GM19372 (cell line): Measurements from ENCODE around the gene RYR2.

ENCODE experiments used
- ATAC-seq: cut with Tn5 transposase; IDR thresholded peaks from one replicate; pipeline ENCODE4 v1.9.1; 2021; ENCODE audit warnings: mild to moderate bottlenecking, low read depth, moderate library complexity; ENCODE audit not compliant: unreplicated experiment

Gene RYR2

GRCh38 chr1:237749122-237749521, 707.1 kb downstream of the RYR2 start:
- ATAC-seq = no peak

- ATAC-seq = no peak
These were observed 709.1 kb downstream of the RYR2 start for GRCh38 chr1:237751090-237751489.

- no peak for ATAC-seq
These were observed 712.6 kb downstream of the RYR2 start for GRCh38 chr1:237754627-237755026.

GRCh38 chr1:237756304-237756967, 714.5 kb downstream of the RYR2 start:
- ATAC-seq = no peak

GRCh38 chr1:237759377-237759776, 717.4 kb downstream of the RYR2 start:
- ATAC-seq = no peak

- no peak for ATAC-seq
These were observed 719.0 kb downstream of the RYR2 start for GRCh38 chr1:237760951-237761350.

- ATAC-seq = no peak
These were observed 721.2 kb downstream of the RYR2 start for GRCh38 chr1:237763137-237763536.

GRCh38 chr1:237763751-237764150, 721.8 kb downstream of the RYR2 start:
- no peak for ATAC-seq

GRCh38 chr1:237769916-237770315, 727.9 kb downstream of the RYR2 start:
- no peak for ATAC-seq

- no peak for ATAC-seq
These were observed 730.0 kb downstream of the RYR2 start for GRCh38 chr1:237772009-237772408.

GRCh38 chr1:237774246-237774645, 732.3 kb downstream of the RYR2 start:
- no peak for ATAC-seq

GRCh38 chr1:237779356-237779755, 737.4 kb downstream of the RYR2 start:
- ATAC-seq = no peak

- no peak for ATAC-seq
These were observed 744.2 kb downstream of the RYR2 start for GRCh38 chr1:237786066-237786719.

GRCh38 chr1:237788069-237788468, 746.1 kb downstream of the RYR2 start:
- no peak for ATAC-seq

- no peak for ATAC-seq
These were observed 747.6 kb downstream of the RYR2 start for GRCh38 chr1:237789619-237790018.

GRCh38 chr1:237791592-237791991, 749.6 kb downstream of the RYR2 start:
- ATAC-seq = no peak

- no peak for ATAC-seq
These were observed 750.2 kb downstream of the RYR2 start for GRCh38 chr1:237792149-237792548.

GRCh38 chr1:237792726-237793125, 750.7 kb downstream of the RYR2 start:
- no peak for ATAC-seq

- no peak for ATAC-seq
These were observed 752.1 kb downstream of the RYR2 start for GRCh38 chr1:237794071-237794470.

- ATAC-seq = no peak
These were observed 753.6 kb downstream of the RYR2 start for GRCh38 chr1:237795558-237795957.

- peak; percentile 88 for ATAC-seq
These were observed 757.9 kb downstream of the RYR2 start for GRCh38 chr1:237799762-237800474.

GRCh38 chr1:237804516-237804915, 762.5 kb downstream of the RYR2 start:
- no peak for ATAC-seq
